Left ventricle myocardium superior (tissue), 1 donor: ENCODE results near the gene ITCH. TPM values are rescaled to one million over a fixed set of nuclear protein-coding genes. Genes with fewer than 3 reads are reported as not detected.
"Not testable (repeated sequence)": the region's sequence is repeated elsewhere in the genome, so short reads cannot be mapped to it uniquely, and the experiment has no call there.

Experiments
- ATAC-seq: fragments of 200-7000 bp; cut with Tn5 transposase; one replicate; pipeline ENCODE4 v1.9.1; 2020; ENCODE audit warnings: mild to moderate bottlenecking, moderate library complexity
- DNase-seq: peaks from one replicate; pipeline ENCODE4 v3.0.0-alpha.2; 2020
- intact Hi-C: fragments of 100-400 bp; cut with micrococcal nuclease; formaldehyde crosslinking; loops from one replicate; pipeline ENCODE4 v1.11.0; 2022
- long read RNA-seq: library from polyadenylated mRNA; unstranded; transcript quantifications from one replicate; pipeline ENCODE4 v2.0.0, GENCODE V29; 2021
- total RNA-seq: library from RNA; stranded (reverse); fragmentation: NEBNext Ultra II Directional; extraction: Animal tissue kit (Norgen Biotek cat#: 25700); gene quantifications from one replicate; pipeline ENCODE4 v1.2.1, GENCODE V29; 2021
- donor health status: DM: no; HTN: yes; CAD: no; lungs with severe emphysema.

ITCH gene
- 39.5 TPM for total RNA-seq
- long read RNA-seq, full-length matches to known transcripts, result 7 of 16 reads
- long read RNA-seq, partial matches to known transcripts, result 6 of 16 reads
- long read RNA-seq, other reads (novel, unspliced or antisense), result 3 of 16 reads

DNA sequence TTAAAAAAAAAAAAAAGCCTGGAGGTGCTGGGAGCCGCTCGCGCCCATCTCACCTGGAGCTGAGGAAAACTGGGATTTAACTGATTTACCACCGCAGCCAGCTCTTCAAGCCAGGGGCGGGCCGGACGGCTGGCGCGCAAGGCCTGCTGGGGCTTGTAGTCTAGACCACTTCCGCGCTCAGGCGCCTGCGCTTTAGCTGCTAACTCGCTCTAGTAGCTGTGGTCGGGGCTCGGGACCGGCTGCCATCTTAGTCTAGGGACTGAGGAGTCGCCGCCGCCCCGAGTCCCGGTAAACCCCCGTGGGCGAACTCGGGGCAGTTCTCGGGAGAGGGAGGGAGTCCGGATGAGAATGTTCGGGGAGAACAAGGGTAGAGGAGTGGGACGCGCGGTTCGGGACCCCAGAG lies at the start of gene ITCH:
ITCH (plus strand) TSS at position 212 of the 403 bp plus-strand sequence. CDS start 30,539 bp downstream, outside the sequence.
- ATAC-seq, result peak; percentile 100
- DNase-seq, result peak; percentile 98
- intact Hi-C loops, result no loop called here

DNA sequence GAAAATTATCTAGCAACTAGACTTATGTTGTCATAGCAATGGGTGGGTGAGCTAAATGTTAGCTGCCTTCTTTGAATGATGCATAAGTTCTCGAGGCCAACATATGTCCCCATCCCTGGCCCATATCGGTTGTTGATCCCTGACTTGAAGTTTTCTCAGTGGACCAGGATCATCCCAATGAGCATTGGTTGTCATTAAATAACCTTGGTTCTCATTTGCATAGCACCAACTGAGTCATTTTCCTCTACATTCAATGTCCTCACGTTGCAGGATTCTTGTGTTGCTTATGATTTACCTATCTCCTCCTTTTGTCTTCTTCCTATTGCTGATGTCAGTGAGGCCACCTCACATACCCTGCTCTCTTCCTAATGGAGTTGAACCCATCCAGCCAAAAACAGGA lies 47.8 kb upstream of the ITCH start:
- DNase-seq (no peak), ATAC-seq (no peak)
- intact Hi-C loops, result loop anchor here (10.0 kb wide), 1 partner anchor 150 kb away; no protein-coding TSS in a partner anchor

DNA sequence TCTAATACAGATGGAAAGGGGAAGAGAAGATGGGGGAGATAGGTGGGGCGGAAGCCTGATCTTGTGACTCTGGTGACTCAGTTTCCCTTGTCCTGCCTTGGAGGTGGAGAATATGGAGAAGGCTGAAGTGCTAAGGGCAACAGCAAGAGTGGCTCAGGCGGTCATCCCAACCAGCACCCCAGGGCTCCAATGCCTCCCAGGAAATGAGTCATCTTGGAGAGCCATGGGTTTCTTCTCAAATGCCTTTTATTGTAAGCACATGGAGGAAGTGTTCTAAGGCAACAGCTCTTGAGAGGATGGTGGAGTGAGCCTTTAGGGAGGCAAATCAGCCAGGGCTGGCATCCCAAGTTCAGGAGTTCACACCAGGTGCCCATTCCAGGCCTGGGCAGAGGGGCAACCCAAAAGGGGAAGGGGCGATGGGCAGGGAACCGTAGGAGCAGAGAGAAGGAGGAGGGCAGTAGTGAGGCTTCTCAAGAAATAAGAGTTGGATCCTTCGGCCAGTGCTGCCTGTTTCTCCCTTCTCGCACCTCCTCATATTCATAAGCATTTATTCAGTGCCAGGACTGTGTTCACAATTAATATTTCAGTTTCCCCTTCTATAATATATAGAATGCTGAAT lies 46.8 kb upstream of the ITCH start:
- intact Hi-C loops, result loop anchor here (10.0 kb wide), 1 partner anchor 148 kb away; no protein-coding TSS in a partner anchor
- no peak for DNase-seq
- ATAC-seq, result no peak

GRCh38 chr20:34318609-34319443 lies 44.2 kb upstream of the ITCH start:
- intact Hi-C loops, result loop anchor here (10.0 kb wide), 1 partner anchor 146 kb away; no protein-coding TSS in a partner anchor

GRCh38 chr20:34320861-34321260 lies 42.2 kb upstream of the ITCH start:
- intact Hi-C loops, result no loop called here
- no peak for ATAC-seq
- no peak for DNase-seq

More at GRCh38 chr20:34318609-34319443, 44.2 kb upstream of the ITCH start:
- DNase-seq (no peak), ATAC-seq (no peak)

DNA sequence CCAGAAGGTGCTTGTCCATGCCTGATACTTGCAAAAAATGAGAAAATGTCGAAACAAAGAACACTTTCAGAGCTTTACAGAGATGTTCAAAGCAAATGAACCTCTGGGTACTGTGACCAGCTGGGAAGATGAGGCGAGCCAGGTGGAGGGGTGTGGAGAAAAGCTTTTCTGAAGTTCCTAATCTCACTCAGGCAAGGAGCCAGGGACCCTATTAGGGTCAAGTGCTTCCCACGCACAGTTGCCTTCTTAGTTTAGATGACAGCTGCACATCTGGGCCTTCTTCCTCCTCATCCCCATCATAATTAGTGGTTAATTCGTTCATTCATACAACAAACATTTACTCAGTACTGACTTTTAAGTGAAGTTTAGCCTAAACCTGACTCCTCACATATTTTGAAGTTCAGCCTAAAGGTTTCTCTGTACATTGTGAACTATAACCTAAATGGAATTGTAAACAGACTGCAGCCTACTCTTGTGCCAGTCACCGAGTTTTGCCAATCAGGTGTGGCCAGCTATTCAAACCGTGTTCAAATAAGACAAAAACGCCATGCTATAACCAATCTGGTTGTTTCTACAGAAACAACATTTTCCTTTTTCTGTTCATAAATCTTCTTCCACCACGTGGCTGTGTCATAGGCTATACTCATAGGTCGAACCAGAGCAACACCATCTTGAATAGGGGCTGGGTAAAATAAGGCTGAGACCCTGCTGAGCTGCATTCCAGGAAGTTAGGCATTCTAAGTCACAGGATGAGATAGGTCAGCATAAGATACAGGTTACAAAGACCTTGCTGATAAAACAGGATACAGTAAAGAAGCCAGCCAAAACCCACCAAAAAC lies 40.6 kb upstream of the ITCH start:
- intact Hi-C loops, result no loop called here
- ATAC-seq (no peak), DNase-seq (no peak)

DNA sequence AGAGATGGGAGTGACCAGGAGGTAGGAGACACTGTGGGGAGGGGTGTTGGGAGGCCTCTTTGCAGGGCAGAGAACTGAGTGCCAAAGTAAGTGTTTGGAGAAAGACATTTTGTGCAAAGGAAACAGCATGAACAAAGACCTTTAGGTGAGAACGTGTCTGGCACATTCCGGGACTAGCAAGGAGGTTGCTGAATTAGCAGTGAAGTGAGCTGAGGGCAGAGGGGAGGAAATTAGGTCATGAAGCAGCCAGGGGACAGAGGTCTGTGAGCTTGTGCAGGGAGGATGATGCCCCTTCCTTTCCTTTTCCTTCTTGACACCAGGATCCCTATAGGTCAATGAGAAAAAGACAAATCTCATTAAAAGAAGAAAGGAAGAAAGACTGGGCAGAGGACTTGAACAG lies 38.5 kb upstream of the ITCH start:
- ATAC-seq, result no peak
- no peak for DNase-seq
- intact Hi-C loops, result no loop called here

DNA sequence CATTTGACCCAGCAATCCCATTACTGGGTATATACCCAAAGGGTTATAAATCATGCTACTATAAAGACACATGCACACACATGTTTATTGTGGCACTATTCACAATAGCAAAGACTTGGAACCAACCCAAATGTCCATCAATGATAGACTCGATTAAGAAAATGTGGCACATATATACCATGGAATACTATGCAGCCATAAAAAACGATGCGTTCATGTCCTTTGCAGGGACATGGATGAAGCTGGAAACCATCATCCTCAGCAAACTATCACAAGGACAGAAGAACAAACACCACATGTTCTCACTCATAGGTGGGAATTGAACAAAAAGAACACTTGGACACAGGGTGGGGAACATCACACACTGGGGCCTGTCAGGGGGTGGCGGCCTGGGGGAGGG lies 34.9 kb upstream of the ITCH start:
- DNase-seq, intact Hi-C loops, ATAC-seq: not testable (repeated sequence)

DNA sequence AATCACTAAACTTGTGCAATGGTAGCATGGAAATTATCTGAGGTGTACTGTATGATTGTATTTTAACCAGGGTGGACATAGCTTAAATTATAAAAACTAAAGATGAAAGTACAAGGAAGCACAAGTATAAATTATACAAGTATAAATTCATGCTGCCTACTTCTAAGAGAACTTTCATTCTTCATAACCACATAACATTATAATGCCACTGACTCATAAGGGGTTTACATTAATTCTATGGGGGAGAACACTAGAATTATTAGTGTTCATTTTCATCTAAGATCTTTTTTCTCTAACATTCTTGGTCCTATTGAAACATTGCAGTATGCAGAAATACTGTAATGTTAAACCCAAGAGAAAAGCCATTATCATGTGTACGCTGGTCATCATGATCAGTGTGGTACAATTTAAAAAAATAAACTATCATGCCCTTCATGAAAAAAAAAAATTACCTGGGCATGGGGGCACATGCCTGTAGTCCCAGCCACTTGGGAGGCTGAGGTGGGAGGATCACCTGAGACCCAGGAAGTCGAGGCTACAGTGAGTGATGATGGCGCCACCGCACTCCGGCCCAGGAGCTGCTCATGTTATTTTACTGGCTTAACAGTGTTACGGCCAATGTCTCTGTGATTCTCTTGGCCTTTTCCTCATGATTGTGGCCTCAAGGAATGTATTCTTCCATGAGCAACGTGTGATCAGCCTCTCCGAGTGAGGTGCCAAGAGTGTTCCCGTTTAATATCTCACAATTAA lies 34.0 kb upstream of the ITCH start:
- DNase-seq (no peak), ATAC-seq (no peak)

DNA sequence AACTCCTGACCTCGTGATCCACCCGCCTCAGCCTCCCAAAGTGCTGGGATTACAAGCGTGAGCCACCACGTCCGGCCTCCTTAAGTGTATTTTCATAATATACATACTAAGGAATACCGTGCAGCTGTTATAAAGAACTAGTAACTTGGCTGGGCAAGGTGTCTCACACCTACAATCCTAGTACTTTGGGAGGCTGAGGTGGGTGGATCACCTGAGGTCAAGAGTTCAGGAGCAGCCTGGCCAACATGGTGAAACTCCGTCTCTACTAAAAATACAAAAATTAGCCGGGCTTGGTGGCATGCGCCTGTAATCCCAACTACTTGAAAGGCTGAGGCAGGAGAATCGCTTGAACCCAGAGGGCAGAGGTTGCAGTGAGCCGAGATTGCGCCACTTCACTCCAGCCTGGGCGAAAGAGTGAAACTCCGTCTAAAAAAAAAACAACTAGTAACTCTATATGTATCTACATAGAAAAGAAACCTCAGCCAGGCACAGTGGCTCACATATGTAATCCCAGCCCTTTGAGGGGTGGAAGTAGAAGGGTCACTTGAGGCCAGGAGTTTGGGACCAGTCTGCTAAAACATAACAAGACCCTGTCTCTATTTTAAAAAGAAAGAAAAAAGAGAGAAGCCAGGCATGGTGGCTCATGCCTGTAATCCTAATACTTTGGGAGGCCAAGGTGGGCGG lies 32.1 kb upstream of the ITCH start:
- intact Hi-C loops, ATAC-seq, DNase-seq: not testable (repeated sequence)

More for the DNA sequence above, 34.0 kb upstream of the ITCH start:
- intact Hi-C loops, result no loop called here

- intact Hi-C loops, result no loop called here
- DNase-seq (no peak), ATAC-seq (no peak)
Observed at GRCh38 chr20:34331838-34332237, 31.2 kb upstream of the ITCH start.

- intact Hi-C loops, result no loop called here
- no peak for ATAC-seq
Observed at GRCh38 chr20:34332262-34332920, 30.7 kb upstream of the ITCH start.

GRCh38 chr20:34333786-34334185 lies 29.3 kb upstream of the ITCH start:
- ATAC-seq, result no peak
- intact Hi-C loops, result no loop called here
- no peak for DNase-seq

More at GRCh38 chr20:34332262-34332920, 30.7 kb upstream of the ITCH start:
- DNase-seq, result no peak

DNA sequence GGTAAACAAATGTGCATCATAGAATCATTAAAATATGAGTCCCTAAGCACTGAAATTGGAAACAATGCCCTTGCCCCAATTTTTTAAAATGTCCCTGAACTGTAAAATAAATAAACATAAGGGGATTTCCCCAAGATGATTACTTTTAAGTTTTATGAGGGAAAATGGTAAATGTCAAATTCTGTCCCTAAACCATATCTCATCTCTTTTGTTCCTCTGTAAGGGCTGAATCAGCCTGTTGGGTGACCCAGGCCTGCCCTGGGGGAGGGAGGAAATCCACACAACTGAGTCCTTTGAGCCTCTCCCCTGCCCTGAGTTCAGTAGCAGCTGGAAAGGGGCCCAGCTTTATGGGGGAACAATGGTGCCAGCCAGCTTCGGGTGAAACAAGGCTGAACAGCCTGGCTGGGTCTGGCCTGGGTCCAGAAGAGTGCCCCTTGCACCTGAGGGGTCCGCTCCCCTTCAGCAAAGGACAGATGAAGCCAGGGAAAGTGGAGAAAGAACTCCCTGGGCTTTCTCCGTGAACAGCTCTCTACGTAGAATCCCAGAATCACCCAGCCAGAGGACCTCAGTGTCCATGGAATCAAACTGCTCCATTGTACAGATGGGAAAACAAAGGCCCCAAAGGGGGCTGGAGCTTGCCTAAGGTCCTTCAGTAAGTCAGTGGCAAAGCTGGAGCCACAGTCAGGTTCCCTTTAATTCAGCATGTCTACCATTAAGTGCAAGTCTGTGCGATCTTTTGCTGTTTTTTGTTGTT lies 28.2 kb upstream of the ITCH start:
- DNase-seq (no peak), ATAC-seq (peak; percentile 20)
- intact Hi-C loops, result no loop called here

DNA sequence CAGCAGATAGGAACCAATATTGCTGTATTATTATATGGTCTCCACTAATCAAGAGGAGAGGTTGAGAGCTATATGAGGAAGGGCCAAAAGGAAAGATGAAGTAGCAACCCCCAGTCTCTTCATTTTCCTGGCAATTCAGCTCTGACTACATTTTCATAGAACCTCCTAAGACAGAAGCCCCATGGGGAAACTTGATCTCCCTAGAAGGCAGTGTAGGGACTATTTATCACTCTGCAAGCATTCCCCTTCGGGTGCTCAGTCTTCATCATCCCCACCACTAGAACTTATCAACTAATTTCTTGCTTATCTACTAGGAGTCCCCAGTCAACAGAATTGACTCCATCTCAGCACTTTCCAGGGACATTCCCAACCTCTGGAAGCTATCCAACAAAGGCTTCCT lies 25.5 kb upstream of the ITCH start:
- ATAC-seq, result no peak
- intact Hi-C loops, result no loop called here
- DNase-seq, result no peak

- intact Hi-C loops, result no loop called here
- ATAC-seq, result no peak
Observed at GRCh38 chr20:34337982-34338726, 24.9 kb upstream of the ITCH start.

More at GRCh38 chr20:34337982-34338726, 24.9 kb upstream of the ITCH start:
- no peak for DNase-seq
